GM12891 (cell line): ENCODE data around the gene APCS.

Source experiments
- DNase-seq: peaks from one replicate; pipeline ENCODE4 v3.0.0; 2011; ENCODE audit warnings: low spot score; ENCODE audit not compliant: insufficient read length
- FAIRE-seq: peaks from 2 replicates; lab custom pipeline; 2011; peaks lifted over from hg19 to GRCh38; lab: Jason Lieb, UNC
- PAX5 ChIP-seq: IDR thresholded peaks from 2 replicates; pipeline ENCODE4 v1.6.1; 2011; ENCODE audit warnings: low read length, moderate library complexity, mild to moderate bottlenecking; ENCODE audit not compliant: insufficient read depth, severe bottlenecking
- POLR2A ChIP-seq: IDR thresholded peaks from 2 replicates; pipeline ENCODE4 v1.6.1; 2011; ENCODE audit warnings: low read depth, low read length, control low read depth
- POLR2AphosphoS5 ChIP-seq: IDR thresholded peaks from 2 replicates; pipeline ENCODE4 v1.6.1; 2011; ENCODE audit warnings: low read depth, low read length, control low read depth
- POU2F2 ChIP-seq: IDR thresholded peaks from 2 replicates; pipeline ENCODE4 v1.6.1; 2011; ENCODE audit warnings: low read depth, mild to moderate bottlenecking, control low read depth, low read length, moderate library complexity
- SPI1 ChIP-seq: IDR thresholded peaks from 2 replicates; pipeline ENCODE4 v1.6.1; 2011; ENCODE audit warnings: low read depth, low read length, control low read depth
- TAF1 ChIP-seq: IDR thresholded peaks from 2 replicates; pipeline ENCODE4 v1.6.1; 2011; ENCODE audit warnings: low read depth, low read length, control low read depth

The APCS gene

DNA sequence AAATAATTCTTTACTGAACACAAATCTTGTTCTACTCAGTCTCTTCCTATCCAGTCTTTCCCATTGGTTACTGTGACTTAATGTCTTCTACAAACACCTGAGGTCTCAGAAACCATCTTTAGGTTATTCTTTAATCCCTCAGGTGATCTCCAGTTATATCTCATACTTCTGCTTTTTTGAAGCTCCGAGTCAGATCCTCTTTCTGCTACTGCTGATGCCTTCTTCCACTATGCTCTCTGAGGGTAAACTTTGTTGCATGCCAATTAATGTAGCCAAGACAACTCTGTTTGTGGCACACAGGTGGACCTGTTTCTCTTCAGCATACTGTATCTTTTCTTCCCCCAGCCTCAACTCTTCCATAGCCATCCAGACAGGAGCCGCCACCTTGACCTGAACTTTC lies 3.1 kb upstream of the APCS start:
- FAIRE-seq (no peak), DNase-seq (no peak)
- no peak for TF ChIP-seq PAX5
- no peak for TF ChIP-seq TAF1
- no peak for TF ChIP-seq POU2F2
- TF ChIP-seq SPI1: no peak
- no peak for TF ChIP-seq POLR2AphosphoS5

DNA sequence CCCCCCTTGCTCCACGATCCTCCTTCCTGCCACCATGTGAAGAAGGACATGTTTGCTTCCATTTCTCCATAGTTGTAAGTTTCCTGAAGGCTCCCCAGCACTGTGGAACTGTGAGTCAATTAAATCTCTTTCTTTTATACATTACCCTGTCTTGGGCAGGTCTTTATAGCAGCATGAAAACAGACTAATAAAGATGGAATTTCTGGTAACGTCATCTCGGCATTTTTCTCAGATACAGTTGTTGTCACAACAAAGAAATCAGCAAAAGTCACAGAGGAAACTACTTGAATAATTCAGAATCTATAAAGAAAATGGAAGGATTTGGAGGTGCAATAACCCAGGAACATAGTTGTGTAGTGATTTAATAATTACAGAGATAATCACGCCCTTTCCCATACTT lies 4.4 kb downstream of the APCS start:
- DNase-seq: no peak
- FAIRE-seq: no peak
- TF ChIP-seq POLR2A (no peak), POU2F2 (no peak), PAX5 (no peak), TAF1 (no peak), POLR2AphosphoS5 (no peak), SPI1 (no peak)

DNA sequence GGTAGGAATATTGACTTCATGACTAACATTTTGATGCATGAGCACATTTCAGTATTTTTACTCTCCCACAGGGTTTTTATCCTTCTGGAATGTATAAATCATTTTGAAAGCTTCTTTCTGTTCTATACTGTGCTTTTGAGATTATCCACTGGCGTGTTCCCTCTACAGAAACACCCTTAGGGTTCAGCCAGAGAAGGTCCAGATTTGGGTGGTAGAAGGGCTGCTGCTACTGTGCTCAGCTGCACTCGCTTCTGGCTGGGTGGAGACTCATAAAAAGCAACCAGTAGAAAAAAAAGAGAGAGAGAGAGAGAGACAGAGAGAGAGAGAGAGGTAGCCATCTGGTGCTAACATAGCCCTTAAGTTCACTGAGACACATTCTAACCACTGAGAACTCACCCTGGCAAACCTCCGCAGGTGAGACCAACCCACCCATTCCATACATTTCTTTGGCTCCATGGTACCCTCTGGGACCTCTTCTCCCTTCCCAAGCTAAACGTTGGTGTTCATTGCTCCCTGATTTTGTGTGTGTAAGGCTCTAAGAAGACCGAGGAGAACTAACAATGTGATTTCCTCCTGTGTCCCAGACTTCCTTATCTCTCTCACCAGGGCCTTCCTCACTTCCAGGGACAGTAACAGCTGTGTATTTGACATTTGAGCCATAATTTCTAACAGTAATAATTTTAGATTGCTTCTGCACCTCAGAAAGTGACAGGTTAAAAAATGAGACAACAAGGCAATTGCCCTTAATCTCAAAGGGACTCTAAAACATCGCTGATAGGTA lies 7.2 kb downstream of the APCS start:
- no peak for FAIRE-seq
- no peak for DNase-seq
- TF ChIP-seq POU2F2 (no peak), TAF1 (no peak), SPI1 (no peak), POLR2A (no peak), POLR2AphosphoS5 (no peak), PAX5 (no peak)

- no peak for DNase-seq
- no peak for TF ChIP-seq PAX5
- no peak for TF ChIP-seq SPI1
- no peak for TF ChIP-seq POLR2AphosphoS5
- TF ChIP-seq POU2F2: no peak
- no peak for TF ChIP-seq POLR2A
- FAIRE-seq: no peak
Observed at GRCh38 chr1:159598196-159598595, 10.6 kb downstream of the APCS start.

DNA sequence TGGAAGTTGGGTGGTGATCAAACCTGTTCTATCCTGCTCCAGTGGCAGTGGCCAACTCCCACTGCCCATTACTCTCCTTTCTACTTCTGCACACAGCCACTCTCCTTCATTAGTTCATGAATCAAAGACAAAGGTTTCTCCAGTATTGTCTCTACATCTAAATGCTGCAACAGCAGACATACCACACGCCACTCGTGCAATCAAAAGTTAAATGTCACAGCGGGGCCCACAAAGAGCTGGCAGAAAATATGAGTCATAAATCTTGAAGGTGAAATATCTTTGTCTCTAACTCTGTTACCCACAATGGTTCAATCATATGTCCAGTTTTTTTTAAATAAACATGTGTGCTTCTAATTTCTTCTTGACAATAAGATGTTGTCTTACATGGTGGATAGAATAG lies 13.3 kb downstream of the APCS start:
- DNase-seq (no peak), FAIRE-seq (no peak)
- TF ChIP-seq SPI1 (no peak), POLR2AphosphoS5 (no peak), TAF1 (no peak), POLR2A (no peak), PAX5 (no peak), POU2F2 (no peak)

DNA sequence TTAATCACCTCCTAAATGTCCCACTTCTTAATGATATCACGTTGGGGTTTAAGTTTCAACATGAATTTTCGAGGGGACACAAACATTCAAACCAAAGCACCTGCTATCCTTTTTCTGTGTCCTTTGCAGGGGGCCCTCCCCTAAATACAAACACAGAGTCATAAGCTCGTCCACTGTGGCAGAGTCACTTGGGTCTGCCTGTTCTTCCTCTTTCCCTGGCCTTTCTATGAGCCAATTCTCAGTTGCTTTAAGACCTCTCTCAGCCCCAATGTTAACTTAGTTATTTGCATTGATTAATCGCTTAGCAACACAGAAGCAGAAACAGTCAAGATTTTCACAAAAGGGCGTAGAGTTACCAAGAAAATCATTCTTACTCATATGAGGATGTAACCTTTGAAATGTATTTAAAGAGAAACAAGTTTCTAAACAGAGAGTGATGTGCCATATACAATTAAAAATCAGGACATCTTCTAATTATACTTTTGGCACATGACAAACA lies 14.9 kb downstream of the APCS start:
- TF ChIP-seq POLR2A: no peak
- no peak for TF ChIP-seq TAF1
- TF ChIP-seq POU2F2: no peak
- DNase-seq: no peak
- no peak for FAIRE-seq

DNA sequence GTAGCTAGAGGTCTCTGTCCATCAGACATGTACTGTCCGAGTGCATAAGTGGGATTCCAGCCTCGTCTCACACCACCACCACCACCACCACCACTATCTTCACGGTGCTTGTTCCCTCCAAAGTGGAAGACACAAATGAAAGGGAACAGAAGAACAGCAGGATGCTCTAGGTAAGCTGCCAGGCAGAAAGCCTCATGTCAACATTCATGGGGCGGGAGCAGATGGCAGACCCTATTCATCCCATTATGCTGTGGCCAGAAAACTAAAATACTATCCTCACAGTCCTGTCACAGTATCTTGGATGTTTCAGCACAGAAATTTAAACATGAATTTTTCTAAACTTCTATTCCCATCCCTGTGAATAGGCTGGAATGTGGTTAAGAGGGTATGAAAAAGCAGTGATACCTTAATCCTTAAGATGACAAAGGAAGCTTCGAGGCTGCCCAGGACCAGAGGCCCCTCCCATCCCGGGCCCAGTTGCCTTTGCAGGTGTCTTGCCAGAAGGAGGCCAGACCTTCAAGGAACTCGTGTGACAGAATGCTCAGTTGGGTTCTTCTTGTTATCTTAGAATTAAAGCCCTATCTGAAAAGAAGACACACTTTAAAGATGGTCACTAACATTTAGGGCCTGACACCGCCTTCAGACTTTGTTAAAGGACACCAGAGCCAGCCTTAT lies 24.7 kb downstream of the APCS start:
- DNase-seq (no peak), FAIRE-seq (no peak)
- TF ChIP-seq POU2F2 (no peak), PAX5 (no peak), POLR2AphosphoS5 (no peak), POLR2A (no peak), SPI1 (no peak), TAF1 (no peak)

GRCh38 chr1:159632922-159633321 lies 45.3 kb downstream of the APCS start:
- no peak for FAIRE-seq

More at GRCh38 chr1:159632922-159633321, 45.3 kb downstream of the APCS start:
- DNase-seq: no peak
- no peak for TF ChIP-seq POLR2AphosphoS5
- no peak for TF ChIP-seq POLR2A
- no peak for TF ChIP-seq SPI1
- no peak for TF ChIP-seq TAF1
- TF ChIP-seq POU2F2: no peak
- TF ChIP-seq PAX5: no peak
